Measurements from ENCODE around the gene EDA. TPM values are rescaled to one million over a fixed set of nuclear protein-coding genes. Genes with fewer than 3 reads are reported as not detected.

Gene EDA
- total RNA-seq, 1 experiment from 2014 or later: 5.2 TPM

GRCh38 chrX:70084592-70085240 is 468.8 kb downstream of the EDA start:
- Histone ChIP-seq H3K9me3 (ENCODE audit: control insufficient read depth in 1 of 2, insufficient read depth in 1 of 2, low read depth in 1 of 2, low read length in 2 of 2) (no peaks in the 10 kb centered on the region), H3K9me2 (ENCODE audit: insufficient read depth) (no peaks in the 10 kb centered on the region), H3K27ac (ENCODE audit: low read depth, low read length) (no peak overlapping the region), H3K36me3 (ENCODE audit: control insufficient read depth in 1 of 2, insufficient read depth in 2 of 2, low read length in 2 of 2) (no peaks in the 10 kb centered on the region), H3K4me1 (ENCODE audit: control insufficient read depth in 1 of 2, insufficient read depth in 2 of 2, low read length in 2 of 2) (no peaks in the 10 kb centered on the region), H3K27me3 (ENCODE audit: insufficient read depth, low read length) (no peaks in the 10 kb centered on the region), H2AFZ (ENCODE audit: low read depth, low read length, poor library complexity, severe bottlenecking) (no peak overlapping the region), H3K9ac (ENCODE audit: low read length) (no peak overlapping the region), H3K4me2 (ENCODE audit: low read length) (no peak overlapping the region), H3K4me3 (replicated peaks in 1 of 2; ENCODE audit: low read depth in 1 of 2, low read length in 2 of 2) (no peak overlapping the region), H4K20me1 (ENCODE audit: insufficient read depth) (no peaks in the 10 kb centered on the region), H3K79me2 (ENCODE audit: insufficient read depth, low read length) (no peaks in the 10 kb centered on the region)
- TF ChIP-seq EGR1 (IDR thresholded peaks at IDR 0.05; ENCODE audit: low read depth) (no peak), SIN3A (IDR thresholded peaks at IDR 0.05; ENCODE audit: low read depth) (no peak)
- ChIA-PET CTCF (no interaction called here), POLR2A (no interaction called here), RAD21 (ENCODE audit: low non-redundant PET in 1 of 2, low total read pairs in 2 of 2, uncharacterized antibody in 2 of 2, unreplicated experiment in 2 of 2) (no interaction called here)
- no peak for DNase-seq (ENCODE audit: low read depth, low spot score)
- no peak for ATAC-seq
- intact Hi-C loops (cut with micrococcal nuclease): no loop called here
- BruUV-seq (replicated peaks): no TSS peak

DNA sequence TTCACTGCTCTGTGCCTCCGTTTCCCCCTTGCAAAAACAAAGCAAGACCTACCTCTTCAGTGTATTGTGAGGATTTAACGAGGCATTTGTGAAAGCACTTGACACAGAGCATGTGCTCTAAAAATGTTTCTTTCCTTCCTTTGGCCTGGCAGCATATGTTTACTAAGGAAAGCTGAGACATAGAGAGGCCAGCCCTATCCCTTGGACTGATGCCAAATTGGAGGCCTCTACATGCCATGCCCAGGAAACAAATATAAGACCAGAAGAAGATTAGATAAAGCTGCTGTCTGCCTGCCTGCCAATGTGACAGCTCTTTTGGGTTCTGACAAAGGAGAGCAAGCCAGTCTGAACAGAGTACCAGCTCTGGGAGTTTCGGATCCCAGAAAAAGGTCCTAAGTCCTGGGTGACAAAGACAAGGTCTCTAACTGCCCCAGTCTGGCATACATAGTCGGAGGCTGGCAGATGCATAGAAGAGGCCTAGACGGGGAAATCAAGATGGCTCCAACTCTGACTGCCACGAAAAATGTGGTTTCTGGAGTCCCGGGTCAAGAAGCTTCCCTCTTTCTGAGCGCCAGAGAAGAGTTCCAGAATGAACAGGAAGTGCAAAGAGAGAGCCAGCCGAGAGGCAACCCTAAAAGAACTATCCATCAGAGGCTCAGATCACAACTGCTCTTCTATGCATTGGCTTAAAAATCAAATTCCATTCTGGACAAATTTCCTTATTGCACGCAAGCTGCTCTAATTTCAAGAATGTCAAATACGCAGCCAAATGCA is 472.1 kb downstream of the EDA start:
- H3K4me2 ChIP-seq (ENCODE audit: low read length): no peak overlapping the region
- no peaks in the 10 kb centered on the region for H3K4me1 ChIP-seq (ENCODE audit: control insufficient read depth in 1 of 2, insufficient read depth in 2 of 2, low read length in 2 of 2)
- H2AFZ ChIP-seq (ENCODE audit: low read depth, low read length, poor library complexity, severe bottlenecking): no peak overlapping the region
- POLR2A ChIA-PET: no interaction called here
- H3K79me2 ChIP-seq (ENCODE audit: insufficient read depth, low read length): no peaks in the 10 kb centered on the region
- no peak overlapping the region for H3K4me3 ChIP-seq (replicated peaks in 1 of 2; ENCODE audit: low read depth in 1 of 2, low read length in 2 of 2)
- ATAC-seq (no peak), DNase-seq (ENCODE audit: low read depth, low spot score) (no peak)
- no peak overlapping the region for H3K27ac ChIP-seq (ENCODE audit: low read depth, low read length)
- no peaks in the 10 kb centered on the region for H3K27me3 ChIP-seq (ENCODE audit: insufficient read depth, low read length)
- H3K36me3 ChIP-seq (ENCODE audit: control insufficient read depth in 1 of 2, insufficient read depth in 2 of 2, low read length in 2 of 2): no peaks in the 10 kb centered on the region
- CTCF ChIA-PET: interaction anchor here (1.2 kb wide), 1 partner anchor 9 kb away, joined by 3 read pairs; no protein-coding TSS in a partner anchor
- H3K9me2 ChIP-seq (ENCODE audit: insufficient read depth): no peaks in the 10 kb centered on the region
- no peak overlapping the region for H3K9ac ChIP-seq (ENCODE audit: low read length)
- intact Hi-C loops (cut with micrococcal nuclease): no loop called here
- no peaks in the 10 kb centered on the region for H4K20me1 ChIP-seq (ENCODE audit: insufficient read depth)
- RAD21 ChIA-PET (ENCODE audit: low non-redundant PET in 1 of 2, low total read pairs in 2 of 2, uncharacterized antibody in 2 of 2, unreplicated experiment in 2 of 2): no interaction called here
- BruUV-seq (replicated peaks): no TSS peak
- no peak for TF ChIP-seq ATF3 (IDR thresholded peaks at IDR 0.05)
- H3K9me3 ChIP-seq (ENCODE audit: control insufficient read depth in 1 of 2, insufficient read depth in 1 of 2, low read depth in 1 of 2, low read length in 2 of 2): no peaks in the 10 kb centered on the region
